PC-9 (cell line): Measurements from ENCODE around the gene SCART1. TPM values are rescaled to one million over a fixed set of nuclear protein-coding genes. Genes with fewer than 3 reads are reported as not detected.

Experiments used
- BruUV-seq: library from RNA; stranded (reverse); fragments of 400-500 nt; replicated peaks from 2 replicates; lab custom pipeline; 2021; lab: Mats Ljungman, UMichigan
- CTCF ChIA-PET: fragments of 300-600 bp; sonication (Branson Sonifier 250); formaldehyde crosslinking; loops from one replicate; lab custom pipeline; 2022; ENCODE audit warnings: antibody characterized with exemption; lab: Charles Lee
- POLR2A ChIA-PET: fragments of 300-600 bp; sonication (Branson Sonifier 250); formaldehyde crosslinking; loops from one replicate; lab custom pipeline; 2022; ENCODE audit warnings: antibody characterized with exemption; ENCODE audit not compliant: unreplicated experiment; lab: Charles Lee
- DNase-seq, 2 experiments: peaks; one replicate each; pipeline versions ENCODE4 v3.0.0 to v3.0.0-alpha.2; 2015 to 2022; ENCODE audit warnings: mixed read lengths in 1 of 2
- H2AFZ ChIP-seq: fragments of 200-600 bp; sonication (generic); 2 replicates; pipeline ENCODE4 v1.8.1; 2017; ENCODE audit warnings: antibody characterized with exemption
- H3F3A ChIP-seq: fragments of 200-600 bp; sonication (generic); 2 replicates; pipeline ENCODE4 v1.8.1; 2017; ENCODE audit warnings: antibody characterized with exemption, mild to moderate bottlenecking, low read depth; ENCODE audit not compliant: insufficient read depth
- H3K27ac ChIP-seq: fragments of 200-600 bp; sonication (generic); 2 replicates; pipeline ENCODE4 v1.6.1; 2016; ENCODE audit warnings: mixed run types
- H3K27me3 ChIP-seq: fragments of 200-600 bp; sonication (generic); 2 replicates; pipeline ENCODE4 v1.6.1; 2016; ENCODE audit warnings: low read depth, mixed run types; ENCODE audit not compliant: insufficient read depth
- H3K36me3 ChIP-seq: fragments of 200-600 bp; sonication (generic); 2 replicates; pipeline ENCODE4 v1.6.1; 2016; ENCODE audit warnings: low read depth, mixed run types
- H3K4me1 ChIP-seq: fragments of 200-600 bp; sonication (generic); replicated peaks from 2 replicates; pipeline ENCODE4 v1.6.1; 2016; ENCODE audit warnings: mixed run types; ENCODE audit not compliant: insufficient read depth
- H3K4me2 ChIP-seq: fragments of 200-600 bp; sonication (generic); 2 replicates; pipeline ENCODE4 v1.6.1; 2017; ENCODE audit warnings: mixed run types
- H3K4me3 ChIP-seq: fragments of 200-600 bp; sonication (generic); 2 replicates; pipeline ENCODE4 v1.6.1; 2016; ENCODE audit warnings: mixed run types
- H3K79me2 ChIP-seq: fragments of 200-600 bp; sonication (generic); 2 replicates; pipeline ENCODE4 v1.6.1; 2017; ENCODE audit warnings: low read depth, mixed run types
- H3K9me2 ChIP-seq: fragments of 200-600 bp; sonication (generic); 2 replicates; pipeline ENCODE4 v1.8.1; 2017; ENCODE audit warnings: mild to moderate bottlenecking; ENCODE audit not compliant: insufficient read depth
- H3K9me3 ChIP-seq: fragments of 200-600 bp; sonication (generic); 2 replicates; pipeline ENCODE4 v1.8.1; 2016; ENCODE audit warnings: low read depth; ENCODE audit not compliant: insufficient read depth
- H4K20me1 ChIP-seq: fragments of 200-600 bp; sonication (generic); 2 replicates; pipeline ENCODE4 v1.8.1; 2017; ENCODE audit not compliant: insufficient read depth
- CTCF ChIP-seq: fragments of 200-600 bp; sonication (generic); conservative IDR thresholded peaks from 2 replicates; pipeline ENCODE4 v1.6.1; 2017; ENCODE audit warnings: mixed run types, antibody characterized with exemption, mild to moderate bottlenecking, moderate library complexity
- EZH2 ChIP-seq: fragments of 200-600 bp; sonication (generic); IDR thresholded peaks from 2 replicates; pipeline ENCODE4 v1.8.0; 2017; ENCODE audit warnings: antibody characterized with exemption, low read depth
- intact Hi-C: fragments of 100-400 bp; cut with micrococcal nuclease; formaldehyde crosslinking; loops from one replicate; pipeline ENCODE4 v1.10.0; 2022; ENCODE audit not compliant: unreplicated experiment
- total RNA-seq: library from RNA; stranded (reverse); gene quantifications from 2 replicates; pipeline ENCODE4 v1.2.3, GENCODE V29; 2021

The SCART1 gene
- total RNA-seq, 1 experiment from 2014 or later: 1.0 TPM

- ChIA-PET CTCF (no interaction called here), POLR2A (no interaction called here)
- Histone ChIP-seq H4K20me1 (no peaks in the 10 kb centered on the region), H3K4me3 (no peak overlapping the region), H3F3A (no peaks in the 10 kb centered on the region), H3K27me3 (peaks cover 23% of the 10 kb centered on the region), H3K79me2 (no peaks in the 10 kb centered on the region), H3K9me3 (no peaks in the 10 kb centered on the region), H3K9me2 (no peaks in the 10 kb centered on the region), H2AFZ (no peak overlapping the region), H3K4me1 (no peaks in the 10 kb centered on the region), H3K27ac (no peak overlapping the region), H3K4me2 (no peak overlapping the region), H3K36me3 (no peaks in the 10 kb centered on the region)
- DNase-seq: no peak
- TF ChIP-seq EZH2: no peak
- no peak for TF ChIP-seq CTCF
- intact Hi-C loops: no loop called here
- BruUV-seq: no TSS peak
Measured at GRCh38 chr10:133481086-133481643, 27.4 kb downstream of the SCART1 start.

- ChIA-PET POLR2A (no interaction called here), CTCF (no interaction called here)
- no peaks in the 10 kb centered on the region for H3K36me3 ChIP-seq
- H3K27me3 ChIP-seq: peaks cover 21% of the 10 kb centered on the region
- H3K9me3 ChIP-seq: no peaks in the 10 kb centered on the region
- no peak overlapping the region for H3K4me3 ChIP-seq
- no peaks in the 10 kb centered on the region for H3F3A ChIP-seq
- H3K9me2 ChIP-seq: no peaks in the 10 kb centered on the region
- no peak for DNase-seq
- no TSS peak for BruUV-seq
- no peak for TF ChIP-seq CTCF
- no peak for TF ChIP-seq EZH2
- H2AFZ ChIP-seq: no peak overlapping the region
- H3K27ac ChIP-seq: no peak overlapping the region
- H3K4me2 ChIP-seq: no peak overlapping the region
- intact Hi-C loops: no loop called here
- H3K4me1 ChIP-seq: no peaks in the 10 kb centered on the region
- no peaks in the 10 kb centered on the region for H3K79me2 ChIP-seq
- H4K20me1 ChIP-seq: no peaks in the 10 kb centered on the region
Measured at GRCh38 chr10:133481657-133482056, 27.9 kb downstream of the SCART1 start.

- H3K79me2 ChIP-seq: no peaks in the 10 kb centered on the region
- no peak for TF ChIP-seq CTCF
- TF ChIP-seq EZH2: no peak
- intact Hi-C loops: no loop called here
- no peak overlapping the region for H3K4me3 ChIP-seq
- H3K9me2 ChIP-seq: no peaks in the 10 kb centered on the region
- CTCF ChIA-PET: no interaction called here
- no peaks in the 10 kb centered on the region for H3F3A ChIP-seq
- no peak overlapping the region for H3K27ac ChIP-seq
- H3K4me1 ChIP-seq: no peaks in the 10 kb centered on the region
- BruUV-seq: no TSS peak
- no peaks in the 10 kb centered on the region for H3K9me3 ChIP-seq
- H3K27me3 ChIP-seq: peaks cover 18% of the 10 kb centered on the region
- no peak overlapping the region for H3K4me2 ChIP-seq
- no peaks in the 10 kb centered on the region for H3K36me3 ChIP-seq
- H4K20me1 ChIP-seq: no peaks in the 10 kb centered on the region
- H2AFZ ChIP-seq: no peak overlapping the region
- POLR2A ChIA-PET: no interaction called here
- DNase-seq: no peak
Measured at GRCh38 chr10:133484818-133485217, 31.1 kb downstream of the SCART1 start.
